Measurements from ENCODE around the gene NXT1. TPM values are rescaled to one million over a fixed set of nuclear protein-coding genes. Genes with fewer than 3 reads are reported as not detected.
"Not testable (repeated sequence)": the region's sequence is repeated elsewhere in the genome, so short reads cannot be mapped to it uniquely, and the experiment has no call there.

Gene NXT1
- total RNA-seq, 4 donors from 2014 or later: 18.3 to 64.5 (median 43.9) TPM

- no peaks in the 10 kb centered on the region for H3K27me3 ChIP-seq
- H3K9me3 ChIP-seq: no peaks in the 10 kb centered on the region
- peak in 1 of 2 donors; percentile 4 for DNase-seq (ENCODE audit: low spot score in 2 of 2)
- no peak overlapping the region for H3K4me3 ChIP-seq
- 100% methylated on average over 1 of the region's 1 CpG for WGBS
- H3K27ac ChIP-seq: no peak overlapping the region
- H3K36me3 ChIP-seq: no peaks in the 10 kb centered on the region
- no peaks in the 10 kb centered on the region for H3K4me1 ChIP-seq
- TF ChIP-seq POLR2AphosphoS5 (IDR thresholded peaks at IDR 0.05): no peak
- TF ChIP-seq CTCF (IDR thresholded peaks at IDR 0.05): no peak
- TF ChIP-seq EP300 (IDR thresholded peaks at IDR 0.05): no peak
- TF ChIP-seq POLR2A (IDR thresholded peaks at IDR 0.05): no peak
These were observed 7.0 kb upstream of the NXT1 start for GRCh38 chr20:23343590-23343989.

- 44% methylated on average over 5 of the region's 5 CpGs for WGBS
- no peaks in the 10 kb centered on the region for H3K36me3 ChIP-seq
- H3K27ac ChIP-seq: no peak overlapping the region
- H3K9me3 ChIP-seq: no peaks in the 10 kb centered on the region
- H3K4me1 ChIP-seq: peaks cover 6% of the 10 kb centered on the region
- TF ChIP-seq POLR2A (IDR thresholded peaks at IDR 0.05): no peak
- TF ChIP-seq EP300 (IDR thresholded peaks at IDR 0.05): no peak
- TF ChIP-seq POLR2AphosphoS5 (IDR thresholded peaks at IDR 0.05): no peak
- no peak for TF ChIP-seq CTCF (IDR thresholded peaks at IDR 0.05)
- no peak overlapping the region for H3K4me3 ChIP-seq
- no peak for DNase-seq (ENCODE audit: low spot score in 2 of 2)
- H3K27me3 ChIP-seq: no peaks in the 10 kb centered on the region
These were observed 6.3 kb upstream of the NXT1 start for GRCh38 chr20:23344336-23344735.

DNA sequence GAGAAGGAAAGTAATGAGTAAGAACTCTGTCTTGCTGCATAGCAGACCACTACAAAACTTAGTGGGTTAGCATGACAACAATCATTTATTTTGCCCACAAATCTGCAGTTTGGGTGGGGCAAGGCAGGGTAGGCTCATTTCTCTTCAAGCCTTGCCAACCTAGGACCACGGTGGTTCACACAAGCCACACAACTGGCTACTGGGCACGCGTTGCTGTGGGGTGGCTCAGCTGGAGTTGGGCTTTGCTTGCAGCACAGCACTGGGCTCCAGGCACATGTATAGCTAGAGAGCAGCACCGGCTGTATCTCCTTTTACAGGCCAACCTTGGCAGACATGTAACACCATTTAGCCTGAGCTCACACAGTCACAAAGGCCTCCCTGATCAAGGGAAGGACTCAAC, 4.6 kb upstream of the NXT1 start:
- WGBS: 63% methylated on average over 1 of the region's 4 CpGs
- Histone ChIP-seq H3K36me3 (no peaks in the 10 kb centered on the region), H3K27me3 (no peaks in the 10 kb centered on the region), H3K9me3 (no peaks in the 10 kb centered on the region), H3K4me1 (peaks cover 12% of the 10 kb centered on the region), H3K4me3 (no peak overlapping the region), H3K27ac (no peak overlapping the region)
- TF ChIP-seq CTCF (IDR thresholded peaks at IDR 0.05): no peak
- TF ChIP-seq EP300 (IDR thresholded peaks at IDR 0.05): no peak
- TF ChIP-seq POLR2AphosphoS5 (IDR thresholded peaks at IDR 0.05): no peak
- no peak for TF ChIP-seq POLR2A (IDR thresholded peaks at IDR 0.05)
- no peak for DNase-seq (ENCODE audit: low spot score in 2 of 2)

DNA sequence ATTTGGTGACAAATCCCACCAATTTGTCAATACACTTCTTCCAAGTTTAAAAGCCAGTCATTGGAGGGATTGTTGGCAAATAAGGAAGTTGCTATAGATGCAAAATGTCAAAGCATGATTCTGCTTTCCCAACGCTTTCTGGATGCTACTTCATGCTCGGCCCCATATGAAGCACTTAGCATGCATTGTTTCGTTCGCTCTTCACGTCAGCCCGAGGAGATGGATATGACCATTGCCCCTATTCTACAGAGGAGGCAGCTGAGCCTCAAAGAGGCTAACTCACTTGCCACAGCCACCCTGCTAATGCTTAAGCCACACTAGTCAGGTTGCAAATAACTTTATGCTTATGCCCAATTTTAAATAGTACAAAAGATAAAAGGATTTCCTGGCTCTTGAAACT, 2.8 kb upstream of the NXT1 start:
- Histone ChIP-seq H3K27ac (no peak overlapping the region), H3K9me3 (no peaks in the 10 kb centered on the region), H3K4me3 (no peak overlapping the region), H3K4me1 (peaks cover 28% of the 10 kb centered on the region), H3K27me3 (no peaks in the 10 kb centered on the region), H3K36me3 (no peaks in the 10 kb centered on the region)
- WGBS: 89% methylated on average over 6 of the region's 6 CpGs
- no peak for DNase-seq (ENCODE audit: low spot score in 2 of 2)
- TF ChIP-seq POLR2AphosphoS5 (IDR thresholded peaks at IDR 0.05): no peak

GRCh38 chr20:23348510-23348909, 2.1 kb upstream of the NXT1 start:
- 95% methylated on average over 6 of the region's 6 CpGs for WGBS
- DNase-seq (ENCODE audit: low spot score in 2 of 2); H3K27me3 ChIP-seq; H3K36me3 ChIP-seq; H3K27ac ChIP-seq; H3K9me3 ChIP-seq; H3K4me3 ChIP-seq: not testable (repeated sequence)
- H3K4me1 ChIP-seq: peaks cover 30% of the 10 kb centered on the region

- H3K27me3 ChIP-seq: no peaks in the 10 kb centered on the region
- peaks cover 11% of the 10 kb centered on the region for H3K36me3 ChIP-seq
- H3K4me3 ChIP-seq: peak overlapping the region; percentile 77
- no peaks in the 10 kb centered on the region for H3K9me3 ChIP-seq
- H3K27ac ChIP-seq: peak overlapping the region; percentile 99
- no peak for DNase-seq (ENCODE audit: low spot score in 2 of 2)
- TF ChIP-seq EP300 (IDR thresholded peaks at IDR 0.05) (no peak), POLR2AphosphoS5 (IDR thresholded peaks at IDR 0.05) (no peak), POLR2A (IDR thresholded peaks at IDR 0.05) (no peak), CTCF (IDR thresholded peaks at IDR 0.05) (peak in 1 of 2 donors; percentile 27)
- 8% methylated on average over 23 of the region's 23 CpGs for WGBS
- peaks cover 30% of the 10 kb centered on the region for H3K4me1 ChIP-seq
These were observed 1.0 kb upstream of the NXT1 start for GRCh38 chr20:23349338-23350195.
